GM23338 (cell line): ENCODE results near the gene AKR7A3. TPM values are rescaled to one million over a fixed set of nuclear protein-coding genes. Genes with fewer than 3 reads are reported as not detected.

Source experiments
- JUNB ChIP-seq: IDR thresholded peaks from one replicate; pipeline ENCODE4 v1.6.1; 2016; ENCODE audit warnings: antibody characterized with exemption; ENCODE audit not compliant: unreplicated experiment
- ZNF462 ChIP-seq: fragments of 250-450 bp; sonication (Bioruptor Pico); IDR thresholded peaks from 2 replicates; pipeline ENCODE4 v1.5.0; 2020; ENCODE audit warnings: mild to moderate bottlenecking, moderate library complexity
- polyA plus RNA-seq: library from polyadenylated mRNA; unstranded; fragments of >200 nt; fragmentation: Nextera tagmentation; extraction: Ambion mirVana; gene quantifications from 2 replicates; pipeline ENCODE4 v1.2.1, GENCODE V29; 2016
- small RNA-seq: library from RNA; depleted of rRNA; stranded (forward); fragments of <200 nt; gene quantifications from one replicate; pipeline ENCODE3, GENCODE V24; 2014; ENCODE audit warnings: low replicate concordance
- total RNA-seq: library from RNA; depleted of rRNA; stranded (reverse); fragments of >200 nt; shearing (Covaris generic); gene quantifications from 2 replicates; pipeline ENCODE4 v1.2.3, GENCODE V29; 2014; rRNA removed

The AKR7A3 gene
- total and polyA plus RNA-seq, 2 experiments from 2014 or later = 0.14 to 0.86 TPM

DNA sequence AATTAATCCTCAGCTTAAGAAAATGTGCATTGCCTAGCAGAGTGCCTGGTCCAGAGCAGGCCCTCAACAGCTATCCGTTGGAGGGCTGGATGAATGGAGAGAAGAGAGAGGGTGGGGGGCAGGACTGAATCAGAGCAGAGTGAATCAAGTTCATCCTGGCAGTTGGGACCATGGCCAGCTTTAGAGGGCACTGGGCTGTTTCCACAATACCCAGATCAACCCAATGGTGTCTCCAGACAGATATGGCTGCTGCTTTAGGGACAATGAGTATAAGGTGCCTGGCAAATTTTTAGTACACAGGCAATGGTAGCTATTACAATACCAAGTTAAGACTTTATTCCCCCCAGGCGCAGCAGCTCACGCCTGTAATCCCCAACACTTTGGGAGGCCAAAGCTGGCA, 54.3 kb downstream of the AKR7A3 start (continued):
- TF ChIP-seq ZNF462 (CRISPR knock-in tag) (no peak), JUNB (no peak)

Small RNA genes within 50 kb of the gene (small RNA-seq; reads per million reads assigned to genes)
- gene RNU6-1099P = not detected

Other genes starting within 250 kb of the AKR7A3 start
- 196 and 230 TPM in 2 replicates for gene UBR4, start 78.5 kb downstream of the AKR7A3 start, total RNA-seq
- gene UBR4, start 78.5 kb downstream of the AKR7A3 start, polyA plus RNA-seq = 111 TPM in 2 replicates
- gene EMC1, start 37.2 kb downstream of the AKR7A3 start, total RNA-seq = 52.2 and 53.0 TPM in 2 replicates
- 17.6 and 18.4 TPM in 2 replicates for gene EMC1, start 37.2 kb downstream of the AKR7A3 start, polyA plus RNA-seq
- 47.1 and 54.2 TPM in 2 replicates for gene MRTO4, start 37.0 kb downstream of the AKR7A3 start, total RNA-seq
- 77.3 and 88.5 TPM in 2 replicates for gene MRTO4, start 37.0 kb downstream of the AKR7A3 start, polyA plus RNA-seq
- 53.6 and 60.0 TPM in 2 replicates for gene AKR7A2, start 23.4 kb upstream of the AKR7A3 start, total RNA-seq
- gene AKR7A2, start 23.4 kb upstream of the AKR7A3 start, polyA plus RNA-seq = 18.2 and 20.8 TPM in 2 replicates
- gene SLC66A1, start 23.6 kb upstream of the AKR7A3 start, total RNA-seq = 19.7 and 24.4 TPM in 2 replicates
- 6.9 and 8.6 TPM in 2 replicates for gene SLC66A1, start 23.6 kb upstream of the AKR7A3 start, polyA plus RNA-seq
- 183 and 195 TPM in 2 replicates for gene CAPZB, start 196.8 kb upstream of the AKR7A3 start, total RNA-seq
- 320 and 348 TPM in 2 replicates for gene CAPZB, start 196.8 kb upstream of the AKR7A3 start, polyA plus RNA-seq